Activated CD4-positive, alpha-beta T cell treated with anti-CD3 and anti-CD28 coated beads for 24 hours (primary cell): Measurements from ENCODE around the gene SETD3.

Experiments used
- DNase-seq, 2 donors: peaks; one replicate each; pipeline ENCODE4 v3.0.0-alpha.2; 2020; ENCODE audit warnings: low read depth in 2 of 2

SETD3 gene

GRCh38 chr14:99497894-99498293 lies 17.2 kb upstream of the SETD3 start:
- no peak for DNase-seq

- no peak for DNase-seq
Measured at GRCh38 chr14:99497341-99497740, 16.7 kb upstream of the SETD3 start.

DNA sequence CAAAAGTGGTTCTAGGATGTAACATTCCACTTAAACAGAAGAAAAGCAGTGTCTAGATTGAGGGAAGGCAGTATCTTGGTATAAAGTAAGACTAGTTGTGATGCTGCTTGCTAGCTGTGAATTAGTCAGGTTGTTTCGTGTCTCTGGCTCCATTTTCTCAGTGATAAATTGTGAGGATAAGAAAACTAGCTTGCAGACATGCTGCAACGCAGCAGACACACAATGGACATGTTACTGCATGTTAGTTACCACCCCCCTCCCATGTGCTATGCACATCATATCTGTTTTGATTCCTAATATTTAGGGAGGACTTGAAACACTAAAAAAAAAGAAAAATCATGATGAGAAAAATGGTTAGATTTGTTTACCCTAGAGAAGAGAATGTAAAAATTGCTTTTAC lies 3.4 kb upstream of the SETD3 start:
- no peak for DNase-seq

GRCh38 chr14:99481745-99482099 lies 1.1 kb upstream of the SETD3 start:
- DNase-seq, result no peak

DNA sequence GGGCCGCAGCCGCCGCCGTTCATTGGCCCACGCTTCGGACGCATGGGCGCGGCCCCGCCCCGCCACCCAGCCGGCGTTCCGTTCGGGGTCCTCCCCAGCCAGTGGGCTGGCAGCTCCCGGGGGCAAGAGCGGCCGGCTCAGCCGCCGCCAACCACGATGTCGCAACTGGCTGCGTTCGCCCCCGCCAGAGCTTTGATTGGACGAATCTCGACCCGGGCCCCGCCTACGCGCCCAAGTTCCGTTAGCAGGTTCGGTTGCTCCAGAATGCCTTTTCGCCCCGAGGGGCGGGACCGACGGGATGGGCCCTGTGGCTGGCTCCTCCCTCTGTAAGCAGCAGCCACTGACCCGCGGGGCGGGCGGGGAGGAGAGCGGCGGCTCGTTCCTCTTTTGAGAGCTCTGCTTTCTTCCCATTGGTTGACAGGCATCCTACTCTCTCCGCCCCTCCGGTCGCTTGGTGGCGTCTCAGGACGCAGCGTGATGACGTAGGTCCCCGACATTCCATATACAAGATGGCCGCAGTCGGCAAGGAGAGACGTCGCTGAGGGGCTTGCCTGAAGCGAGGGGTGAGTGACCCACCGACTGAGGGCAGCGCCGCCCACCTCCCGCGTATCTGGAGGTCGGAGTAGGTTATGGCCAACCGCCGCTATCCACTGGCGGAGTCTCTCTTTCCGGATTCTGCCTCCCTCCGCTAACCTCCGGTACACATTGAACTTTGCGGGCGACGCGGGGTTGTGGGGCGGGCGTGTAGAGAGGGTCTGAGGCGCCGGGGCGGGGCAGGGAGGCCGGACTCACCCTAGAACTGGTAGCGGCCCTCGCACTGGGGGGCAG lies 472 bp upstream of the SETD3 start, which contains the start of gene CCNK:
Gene CCNK (plus strand): TSS at position 493 of the 828 bp plus-strand sequence. CDS start 11,269 bp downstream, outside the sequence.
- DNase-seq, result peak; percentile 99 to 100

DNA sequence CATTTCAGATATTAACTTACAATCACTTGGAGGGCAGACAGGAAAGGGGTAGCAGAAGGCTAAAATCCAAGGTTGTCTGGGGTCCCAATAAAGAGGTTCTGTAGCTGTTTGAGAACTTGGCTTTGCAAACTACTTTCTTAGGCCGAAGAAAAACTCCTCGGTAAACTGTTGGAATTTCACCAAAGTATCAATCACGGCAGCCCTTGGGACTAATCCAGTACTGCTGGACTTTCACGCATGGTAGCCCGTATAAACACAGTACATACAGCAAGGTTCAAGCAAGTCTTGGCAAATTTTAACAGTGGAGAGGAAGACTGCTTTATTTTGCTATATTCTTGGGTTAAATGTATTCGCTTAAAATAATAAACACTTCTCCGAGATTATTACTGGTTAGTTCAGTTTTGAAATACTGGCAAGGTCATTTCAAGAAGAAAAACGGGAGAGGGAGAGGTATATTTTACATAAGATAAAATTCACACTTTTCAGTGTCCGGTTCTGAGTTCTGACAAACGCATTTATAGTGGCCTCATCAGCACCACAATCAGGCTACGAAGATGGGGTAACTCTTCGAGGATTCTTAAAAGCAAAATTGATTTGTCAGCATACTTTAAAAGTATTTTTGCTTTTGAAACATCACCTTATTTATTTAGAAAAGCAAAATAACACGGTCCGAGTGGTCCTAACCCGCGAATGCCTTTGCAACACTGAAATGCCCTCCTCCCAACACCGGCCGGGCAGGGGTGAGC lies 1.3 kb downstream of the SETD3 start:
- DNase-seq, result no peak

DNA sequence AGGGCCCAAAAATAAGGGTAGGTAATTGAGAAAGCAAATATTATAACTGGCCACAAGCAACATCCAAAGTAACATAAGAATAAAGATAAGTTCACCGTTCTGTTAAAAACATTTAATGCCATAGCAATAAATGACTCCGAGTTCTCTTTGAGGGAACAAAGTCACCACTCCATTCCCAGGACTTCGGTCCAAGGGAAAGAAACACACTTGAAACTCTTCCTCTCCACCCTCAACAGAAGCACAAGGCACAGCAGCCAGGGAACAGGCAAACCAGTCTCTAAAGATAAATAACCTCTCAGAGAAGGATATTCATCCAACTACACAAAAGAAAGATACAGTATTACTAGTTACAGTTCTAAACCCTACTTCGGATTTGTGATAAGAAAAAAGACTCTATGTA lies 2.5 kb downstream of the SETD3 start:
- DNase-seq, result no peak

- no peak for DNase-seq
Measured at GRCh38 chr14:99476864-99477263, 3.8 kb downstream of the SETD3 start.

GRCh38 chr14:99475660-99476059 lies 5.0 kb downstream of the SETD3 start:
- DNase-seq, result no peak

- DNase-seq, result no peak
Measured at GRCh38 chr14:99475179-99475578, 5.5 kb downstream of the SETD3 start.

DNA sequence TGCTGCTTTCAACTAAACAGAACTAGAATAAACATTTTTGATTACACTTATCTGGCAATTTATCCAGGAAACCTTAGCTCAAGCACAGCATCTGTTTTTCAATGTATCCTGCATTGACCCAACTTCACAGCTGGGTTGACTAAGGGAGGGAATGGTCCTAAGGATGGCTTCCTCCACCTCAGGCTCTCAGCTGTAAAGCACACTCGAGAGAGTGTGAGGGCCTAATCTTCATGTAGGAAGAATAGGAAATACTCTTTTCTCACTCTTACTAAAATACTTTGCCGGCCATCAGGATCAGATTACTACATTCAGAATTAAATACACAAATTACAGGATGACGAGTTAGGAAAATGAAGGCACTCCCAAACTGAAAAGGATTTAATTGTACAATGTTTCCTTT lies 7.2 kb downstream of the SETD3 start:
- no peak for DNase-seq

DNA sequence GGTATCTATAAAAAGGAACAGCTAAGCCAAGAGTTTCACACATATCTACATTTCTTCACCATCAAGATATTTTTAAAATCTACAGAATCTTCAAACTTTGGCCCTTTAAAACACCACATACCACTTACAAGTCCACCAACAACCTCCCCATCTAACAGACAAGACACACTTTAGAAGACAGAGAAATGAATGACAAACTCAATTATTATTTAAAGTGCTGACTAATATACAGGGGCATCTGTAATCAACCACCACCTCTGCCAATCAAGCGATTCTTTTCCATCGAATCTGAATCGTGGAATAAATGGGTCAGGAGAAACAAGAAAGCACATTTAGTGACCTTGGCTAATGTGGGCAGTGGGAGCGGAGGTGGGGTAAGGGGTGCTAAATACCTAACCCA lies 7.7 kb downstream of the SETD3 start:
- DNase-seq, result no peak

GRCh38 chr14:99471731-99472130 lies 8.9 kb downstream of the SETD3 start:
- no peak for DNase-seq

GRCh38 chr14:99468836-99469592 lies 11.6 kb downstream of the SETD3 start:
- no peak for DNase-seq

GRCh38 chr14:99468081-99468480 lies 12.6 kb downstream of the SETD3 start:
- no peak for DNase-seq

DNA sequence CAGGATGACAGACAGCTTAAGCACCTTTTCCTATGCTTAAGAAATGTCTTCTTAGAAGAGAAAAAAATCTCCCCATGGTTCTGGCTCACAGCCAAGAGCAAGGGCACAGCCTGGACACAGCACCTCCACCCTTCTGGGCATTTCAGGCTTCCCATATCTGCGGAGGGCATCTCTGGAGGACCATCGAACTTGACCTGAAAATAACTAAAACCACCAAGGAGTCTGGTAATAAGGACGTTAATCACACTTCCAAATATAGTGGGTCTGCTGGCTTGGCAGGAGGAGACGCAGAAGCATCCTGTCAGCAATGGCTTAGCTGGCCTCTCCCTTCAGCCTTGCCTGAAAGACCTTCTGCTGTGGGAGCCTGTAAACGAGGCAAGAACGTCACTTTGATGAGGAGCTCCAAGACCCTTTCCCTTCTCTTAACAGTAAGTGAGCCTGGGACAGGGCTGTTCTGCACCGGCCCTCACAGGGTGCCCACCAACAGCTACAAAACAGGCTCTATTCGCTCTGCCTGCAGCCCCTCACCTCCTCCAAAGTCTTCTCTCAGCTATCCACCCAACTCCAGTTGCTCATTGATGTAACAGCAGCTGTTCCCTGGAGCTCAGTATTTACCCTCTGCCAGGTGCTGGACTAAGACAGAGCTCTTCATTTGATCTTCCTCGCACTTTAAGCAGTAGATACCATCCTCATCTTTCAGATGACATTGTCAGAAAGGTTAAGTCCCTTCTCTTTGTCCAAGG lies 13.2 kb downstream of the SETD3 start:
- DNase-seq, result no peak

GRCh38 chr14:99466758-99467157 lies 13.9 kb downstream of the SETD3 start:
- DNase-seq, result no peak

- no peak for DNase-seq
Measured at GRCh38 chr14:99465288-99465687, 15.4 kb downstream of the SETD3 start.

GRCh38 chr14:99463974-99464373 lies 16.7 kb downstream of the SETD3 start:
- no peak for DNase-seq

DNA sequence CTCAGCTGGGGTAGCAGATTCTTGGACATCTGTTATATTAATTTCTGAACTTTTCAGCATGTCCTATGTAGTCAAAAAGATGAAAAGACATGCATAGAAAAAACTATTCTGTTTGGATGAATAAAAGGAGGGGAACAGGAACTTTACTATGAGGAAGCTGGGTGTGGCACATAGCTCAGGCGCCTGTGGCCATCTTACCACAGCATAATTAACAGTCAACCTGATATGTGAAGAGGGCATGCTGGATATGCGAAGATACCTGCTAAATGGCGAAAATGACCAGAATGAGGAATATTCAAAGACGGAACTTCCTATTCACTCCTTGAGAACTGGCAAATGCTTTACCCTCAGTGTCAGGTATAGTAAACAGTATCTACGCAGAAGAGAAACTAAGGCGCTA lies 18.4 kb downstream of the SETD3 start:
- DNase-seq, result no peak

DNA sequence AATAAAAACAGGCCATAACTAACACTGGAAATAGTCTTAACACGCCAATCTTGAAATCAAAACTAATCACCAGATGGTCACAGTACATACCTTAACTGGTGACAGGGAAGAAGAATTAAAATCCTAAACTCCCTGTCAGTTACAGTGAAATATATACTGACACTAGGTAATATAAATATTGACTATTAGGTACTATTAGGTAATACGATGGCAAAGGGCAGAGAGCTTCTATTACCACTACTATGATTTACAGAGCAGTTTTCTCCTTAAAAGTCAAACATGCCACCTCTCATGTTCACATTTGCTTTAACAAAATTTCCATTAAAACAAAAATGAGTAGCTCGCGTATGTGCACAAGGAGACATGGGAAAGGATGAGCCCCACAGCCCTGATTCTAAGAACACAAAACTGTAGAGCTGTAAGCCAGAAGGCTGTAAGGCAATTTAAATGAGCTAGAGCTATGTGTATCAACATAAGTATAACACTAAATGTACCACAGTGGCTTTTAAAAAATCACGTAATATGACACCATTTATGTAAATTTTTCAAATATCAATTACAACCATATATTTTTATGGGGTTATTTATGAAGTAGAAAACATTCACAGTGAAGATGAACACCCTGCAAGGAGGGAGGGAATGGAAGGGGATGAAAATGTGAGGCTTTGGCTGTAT lies 19.1 kb downstream of the SETD3 start:
- no peak for DNase-seq
